Measurements from ENCODE around the gene ZC3H12A.
"Not testable (repeated sequence)": the region's sequence is repeated elsewhere in the genome, so short reads cannot be mapped to it uniquely, and the experiment has no call there.

The ZC3H12A gene

DNA sequence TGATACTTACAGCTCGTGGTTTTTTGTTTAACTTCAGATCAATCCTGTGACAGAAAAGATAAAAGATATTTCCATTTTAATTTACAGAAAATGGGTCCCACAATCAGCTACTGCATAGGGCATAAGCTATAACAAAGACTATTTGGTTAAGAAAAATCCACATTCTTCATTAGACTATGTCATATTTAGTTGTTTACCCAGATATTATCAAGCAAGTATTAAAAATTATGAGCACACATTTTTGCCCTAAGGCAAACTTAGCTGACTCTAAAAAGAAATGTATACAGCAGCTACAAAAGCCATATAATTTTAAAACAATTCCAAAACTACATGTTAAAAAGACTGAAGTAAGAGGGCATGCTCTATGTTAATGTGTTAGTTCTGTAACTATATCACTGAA is 21.5 kb downstream of the ZC3H12A start:
- Histone ChIP-seq H2AK5ac (ENCODE audit: low read length) (no peak overlapping the region), H3K23ac (ENCODE audit: low read length) (no peak overlapping the region), H3K18ac (ENCODE audit: low read length) (no peak overlapping the region), H3K27ac (ENCODE audit: low read depth, low read length) (no peak overlapping the region), H3K4me2 (ENCODE audit: low read length) (no peak overlapping the region), H4K5ac (ENCODE audit: low read length) (no peak overlapping the region), H3K56ac (ENCODE audit: low read length) (no peak overlapping the region), H3K36me3 (ENCODE audit: control insufficient read depth, insufficient read depth, low read length) (peaks cover 2% of the 10 kb centered on the region), H3K4me3 (ENCODE audit: low read length) (no peak overlapping the region), H3K4me1 (ENCODE audit: control insufficient read depth, low read depth, low read length) (no peaks in the 10 kb centered on the region), H3K79me2 (ENCODE audit: control insufficient read depth, insufficient read depth, low read length) (no peaks in the 10 kb centered on the region), H2BK5ac (ENCODE audit: low read length) (no peak overlapping the region), H3K4ac (ENCODE audit: low read depth, low read length) (no peak overlapping the region), H4K8ac (ENCODE audit: low read depth, low read length) (no peak overlapping the region), H2BK15ac (replicated peaks; ENCODE audit: low read depth) (no peak overlapping the region), H3K27me3 (ENCODE audit: insufficient read depth, low read length, poor library complexity) (no peaks in the 10 kb centered on the region), H3K9ac (ENCODE audit: low read length) (no peak overlapping the region), H2BK120ac (ENCODE audit: low read depth, low read length) (no peak overlapping the region), H3K79me1 (ENCODE audit: low read length) (no peaks in the 10 kb centered on the region)
- no CpG with 5 or more reads among the region's 1 CpG for WGBS (ENCODE audit: extremely low coverage, insufficient coverage, low lambda C conversion rate)
- DNase-seq, result no peak

DNA sequence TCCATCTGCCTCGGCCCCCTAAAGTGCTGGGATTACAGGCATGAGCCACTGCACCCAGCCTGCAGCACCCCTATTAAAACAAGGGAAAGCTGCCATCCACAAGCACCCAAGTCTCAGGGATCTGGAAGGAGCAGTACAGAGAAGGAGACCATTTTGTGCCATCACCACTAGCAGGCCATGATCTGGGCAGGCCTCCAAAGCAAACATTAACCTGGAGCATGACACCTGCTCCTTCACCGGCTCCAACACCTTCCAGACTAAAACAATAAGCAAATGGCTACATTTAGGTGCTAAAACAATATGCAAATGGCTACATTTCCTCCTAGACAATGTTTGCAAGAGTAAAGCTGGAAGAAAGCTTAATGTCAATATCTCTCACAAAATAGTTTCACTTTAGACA is 23.5 kb downstream of the ZC3H12A start:
- Histone ChIP-seq H2BK120ac (ENCODE audit: low read depth, low read length) (no peak overlapping the region), H2BK15ac (replicated peaks; ENCODE audit: low read depth) (no peak overlapping the region), H3K9ac (ENCODE audit: low read length) (no peak overlapping the region), H4K8ac (ENCODE audit: low read depth, low read length) (no peak overlapping the region), H3K4me1 (ENCODE audit: control insufficient read depth, low read depth, low read length) (no peaks in the 10 kb centered on the region), H3K23ac (ENCODE audit: low read length) (no peak overlapping the region), H3K79me2 (ENCODE audit: control insufficient read depth, insufficient read depth, low read length) (no peaks in the 10 kb centered on the region), H3K4me2 (ENCODE audit: low read length) (no peak overlapping the region), H3K4me3 (ENCODE audit: low read length) (no peak overlapping the region), H3K36me3 (ENCODE audit: control insufficient read depth, insufficient read depth, low read length) (peaks cover under 1% of the 10 kb centered on the region), H3K79me1 (ENCODE audit: low read length) (no peaks in the 10 kb centered on the region), H3K4ac (ENCODE audit: low read depth, low read length) (no peak overlapping the region), H2BK5ac (ENCODE audit: low read length) (no peak overlapping the region), H3K18ac (ENCODE audit: low read length) (no peak overlapping the region), H2AK5ac (ENCODE audit: low read length) (no peak overlapping the region), H3K27ac (ENCODE audit: low read depth, low read length) (no peak overlapping the region), H3K56ac (ENCODE audit: low read length) (no peak overlapping the region), H3K27me3 (ENCODE audit: insufficient read depth, low read length, poor library complexity) (no peaks in the 10 kb centered on the region), H4K5ac (ENCODE audit: low read length) (no peak overlapping the region)
- WGBS (ENCODE audit: extremely low coverage, insufficient coverage, low lambda C conversion rate), result no CpG with 5 or more reads among the region's 2 CpGs
- DNase-seq, result no peak

DNA sequence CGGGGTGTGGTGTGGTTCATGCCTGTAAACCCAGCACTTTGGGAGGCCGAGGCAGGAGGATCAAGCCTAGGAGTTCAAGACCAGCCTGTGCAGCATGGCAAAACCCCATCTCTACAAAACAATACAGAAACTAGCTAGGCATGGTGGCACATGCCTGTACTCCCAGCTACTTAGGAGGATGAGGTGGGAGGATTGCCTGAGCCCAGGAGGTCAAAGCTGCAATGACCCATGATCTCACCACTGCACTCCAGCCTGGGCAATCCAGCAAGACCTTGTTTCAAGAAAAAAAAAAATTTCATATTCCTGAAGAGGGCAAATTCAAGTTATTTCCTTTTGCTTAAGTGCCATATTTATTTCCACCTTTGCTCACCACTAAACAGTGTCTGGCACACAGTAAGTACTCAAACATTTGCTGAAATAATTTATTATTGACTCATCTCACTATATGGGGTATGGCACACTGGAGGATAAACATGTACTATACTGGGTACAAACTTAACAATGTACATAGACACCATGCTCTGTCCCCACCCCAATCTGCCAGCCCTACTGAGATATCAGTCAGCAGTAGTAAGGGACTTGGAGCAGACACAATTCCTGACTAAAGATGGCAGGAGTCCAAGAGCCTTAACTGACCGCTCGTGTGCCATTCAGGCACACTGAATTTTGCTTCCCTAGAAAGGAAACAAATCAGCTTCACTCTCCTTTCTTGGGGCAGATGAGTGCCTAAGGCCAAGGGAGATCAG is 24.7 kb downstream of the ZC3H12A start:
- H2BK5ac ChIP-seq (ENCODE audit: low read length), result no peak overlapping the region
- no peaks in the 10 kb centered on the region for H3K79me1 ChIP-seq (ENCODE audit: low read length)
- peaks cover 2% of the 10 kb centered on the region for H3K36me3 ChIP-seq (ENCODE audit: control insufficient read depth, insufficient read depth, low read length)
- H3K23ac ChIP-seq (ENCODE audit: low read length), result no peak overlapping the region
- H3K79me2 ChIP-seq (ENCODE audit: control insufficient read depth, insufficient read depth, low read length), result no peaks in the 10 kb centered on the region
- no peak overlapping the region for H4K8ac ChIP-seq (ENCODE audit: low read depth, low read length)
- no peak overlapping the region for H2BK15ac ChIP-seq (replicated peaks; ENCODE audit: low read depth)
- no peak overlapping the region for H2AK5ac ChIP-seq (ENCODE audit: low read length)
- no peak overlapping the region for H3K27ac ChIP-seq (ENCODE audit: low read depth, low read length)
- no peaks in the 10 kb centered on the region for H3K27me3 ChIP-seq (ENCODE audit: insufficient read depth, low read length, poor library complexity)
- no peak for DNase-seq
- H2BK120ac ChIP-seq (ENCODE audit: low read depth, low read length), result no peak overlapping the region
- no peak overlapping the region for H3K4ac ChIP-seq (ENCODE audit: low read depth, low read length)
- H3K18ac ChIP-seq (ENCODE audit: low read length), result no peak overlapping the region
- H3K4me3 ChIP-seq (ENCODE audit: low read length), result no peak overlapping the region
- H3K9ac ChIP-seq (ENCODE audit: low read length), result no peak overlapping the region
- no peaks in the 10 kb centered on the region for H3K4me1 ChIP-seq (ENCODE audit: control insufficient read depth, low read depth, low read length)
- WGBS (ENCODE audit: extremely low coverage, insufficient coverage, low lambda C conversion rate), result no CpG with 5 or more reads among the region's 4 CpGs
- no peak overlapping the region for H3K56ac ChIP-seq (ENCODE audit: low read length)
- no peak overlapping the region for H3K4me2 ChIP-seq (ENCODE audit: low read length)
- no peak overlapping the region for H4K5ac ChIP-seq (ENCODE audit: low read length)

DNA sequence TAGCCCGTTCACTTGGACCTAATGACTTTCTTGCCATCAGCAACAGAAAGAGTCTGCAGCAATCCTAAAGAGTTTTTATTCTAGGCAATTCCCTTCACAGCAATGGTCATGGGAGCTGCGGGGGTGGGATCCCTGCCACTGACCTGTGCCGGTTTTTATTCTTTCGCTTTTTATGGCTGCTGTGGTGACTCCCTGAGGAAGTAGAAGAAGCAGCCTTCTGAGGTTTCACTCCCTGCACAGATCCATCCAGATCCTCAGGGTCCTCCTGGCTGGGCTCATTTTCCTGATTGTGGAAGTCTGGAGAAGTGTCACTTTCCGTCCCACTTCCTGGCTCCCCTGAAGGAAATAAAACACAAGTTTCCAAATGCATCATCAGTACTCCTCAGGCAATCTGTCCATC is 27.3 kb downstream of the ZC3H12A start:
- DNase-seq, result no peak
- Histone ChIP-seq H3K4me2 (ENCODE audit: low read length) (no peak overlapping the region), H3K23ac (ENCODE audit: low read length) (no peak overlapping the region), H2BK5ac (ENCODE audit: low read length) (no peak overlapping the region), H3K79me2 (ENCODE audit: control insufficient read depth, insufficient read depth, low read length) (no peaks in the 10 kb centered on the region), H3K79me1 (ENCODE audit: low read length) (no peaks in the 10 kb centered on the region), H3K36me3 (ENCODE audit: control insufficient read depth, insufficient read depth, low read length) (peaks cover 2% of the 10 kb centered on the region), H2AK5ac (ENCODE audit: low read length) (no peak overlapping the region), H3K27ac (ENCODE audit: low read depth, low read length) (no peak overlapping the region), H4K8ac (ENCODE audit: low read depth, low read length) (no peak overlapping the region), H3K4me1 (ENCODE audit: control insufficient read depth, low read depth, low read length) (no peaks in the 10 kb centered on the region), H3K18ac (ENCODE audit: low read length) (no peak overlapping the region), H4K5ac (ENCODE audit: low read length) (no peak overlapping the region), H2BK15ac (replicated peaks; ENCODE audit: low read depth) (no peak overlapping the region), H2BK120ac (ENCODE audit: low read depth, low read length) (no peak overlapping the region), H3K4ac (ENCODE audit: low read depth, low read length) (no peak overlapping the region), H3K27me3 (ENCODE audit: insufficient read depth, low read length, poor library complexity) (no peaks in the 10 kb centered on the region), H3K56ac (ENCODE audit: low read length) (no peak overlapping the region), H3K9ac (ENCODE audit: low read length) (no peak overlapping the region), H3K4me3 (ENCODE audit: low read length) (no peak overlapping the region)
- no CpG with 5 or more reads among the region's 5 CpGs for WGBS (ENCODE audit: extremely low coverage, insufficient coverage, low lambda C conversion rate)

DNA sequence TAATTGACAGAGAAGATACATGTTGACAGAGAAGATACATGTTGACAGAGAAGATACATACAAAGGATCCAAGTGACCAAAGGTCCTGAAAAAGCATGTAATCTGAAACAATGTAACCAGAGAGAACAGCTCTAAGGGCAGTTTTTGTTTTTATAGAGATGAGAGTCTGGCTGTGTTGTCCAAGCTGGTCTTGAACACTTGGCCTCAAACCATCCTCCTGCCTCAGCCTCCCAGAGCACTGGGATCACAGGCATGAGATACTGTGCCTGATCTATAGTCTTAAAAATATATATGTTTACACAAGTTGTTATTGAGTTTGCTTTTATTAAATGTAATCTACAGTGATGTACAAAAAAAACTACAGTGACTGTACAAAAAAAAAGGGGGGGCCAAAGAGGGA is 27.7 kb downstream of the ZC3H12A start:
- DNase-seq, result no peak
- no peaks in the 10 kb centered on the region for H3K79me2 ChIP-seq (ENCODE audit: control insufficient read depth, insufficient read depth, low read length)
- no peaks in the 10 kb centered on the region for H3K4me1 ChIP-seq (ENCODE audit: control insufficient read depth, low read depth, low read length)
- H3K36me3 ChIP-seq (ENCODE audit: control insufficient read depth, insufficient read depth, low read length), result peaks cover 2% of the 10 kb centered on the region
- H2AK5ac ChIP-seq (ENCODE audit: low read length), result no peak overlapping the region
- H3K4me3 ChIP-seq (ENCODE audit: low read length), result no peak overlapping the region
- H2BK15ac ChIP-seq (replicated peaks; ENCODE audit: low read depth), result no peak overlapping the region
- H3K27me3 ChIP-seq (ENCODE audit: insufficient read depth, low read length, poor library complexity), result no peaks in the 10 kb centered on the region
- H2BK120ac ChIP-seq (ENCODE audit: low read depth, low read length), result no peak overlapping the region
- no peak overlapping the region for H3K23ac ChIP-seq (ENCODE audit: low read length)
- H3K9ac ChIP-seq (ENCODE audit: low read length), result no peak overlapping the region
- H3K27ac ChIP-seq (ENCODE audit: low read depth, low read length), result no peak overlapping the region
- no peak overlapping the region for H2BK5ac ChIP-seq (ENCODE audit: low read length)
- no peak overlapping the region for H4K8ac ChIP-seq (ENCODE audit: low read depth, low read length)
- H3K4me2 ChIP-seq (ENCODE audit: low read length), result no peak overlapping the region
- H4K5ac ChIP-seq (ENCODE audit: low read length), result no peak overlapping the region
- no peaks in the 10 kb centered on the region for H3K79me1 ChIP-seq (ENCODE audit: low read length)
- no peak overlapping the region for H3K4ac ChIP-seq (ENCODE audit: low read depth, low read length)
- H3K56ac ChIP-seq (ENCODE audit: low read length), result no peak overlapping the region
- H3K18ac ChIP-seq (ENCODE audit: low read length), result no peak overlapping the region

DNA sequence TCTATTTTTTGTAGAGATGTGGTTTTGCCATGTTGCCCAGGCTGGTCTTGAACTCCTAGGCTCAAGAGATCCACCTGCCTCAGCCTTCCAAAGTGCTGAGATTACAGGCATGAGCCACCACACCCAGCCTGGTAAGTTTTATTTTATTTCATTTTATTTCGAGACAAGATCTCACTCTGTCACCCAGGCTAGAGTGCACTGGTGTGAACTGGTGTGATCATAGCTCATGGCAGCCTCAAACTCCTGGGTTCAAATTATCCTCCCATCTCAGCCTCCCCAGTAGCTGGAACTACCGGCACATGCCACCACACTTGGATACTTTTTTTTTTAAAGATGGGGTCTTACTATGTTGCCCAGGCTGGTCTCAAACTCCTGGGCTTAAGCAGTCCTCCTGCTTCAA is 28.4 kb downstream of the ZC3H12A start:
- H2BK5ac ChIP-seq (ENCODE audit: low read length); H3K56ac ChIP-seq (ENCODE audit: low read length); H3K36me3 ChIP-seq (ENCODE audit: control insufficient read depth, insufficient read depth, low read length); H3K4me1 ChIP-seq (ENCODE audit: control insufficient read depth, low read depth, low read length); H3K27ac ChIP-seq (ENCODE audit: low read depth, low read length); H3K18ac ChIP-seq (ENCODE audit: low read length); H3K27me3 ChIP-seq (ENCODE audit: insufficient read depth, low read length, poor library complexity); DNase-seq; H3K4me3 ChIP-seq (ENCODE audit: low read length); H3K4ac ChIP-seq (ENCODE audit: low read depth, low read length); H3K79me1 ChIP-seq (ENCODE audit: low read length); H4K8ac ChIP-seq (ENCODE audit: low read depth, low read length); H3K4me2 ChIP-seq (ENCODE audit: low read length); H3K23ac ChIP-seq (ENCODE audit: low read length); H2AK5ac ChIP-seq (ENCODE audit: low read length); H2BK15ac ChIP-seq (replicated peaks; ENCODE audit: low read depth); H4K5ac ChIP-seq (ENCODE audit: low read length); H3K79me2 ChIP-seq (ENCODE audit: control insufficient read depth, insufficient read depth, low read length); H3K9ac ChIP-seq (ENCODE audit: low read length); H2BK120ac ChIP-seq (ENCODE audit: low read depth, low read length): not testable (repeated sequence)
- WGBS (ENCODE audit: extremely low coverage, insufficient coverage, low lambda C conversion rate), result no CpG with 5 or more reads among the region's 2 CpGs
